GM12878 (cell line): ENCODE data around the gene PABPN1. TPM values are rescaled to one million over a fixed set of nuclear protein-coding genes. Genes with fewer than 3 reads are reported as not detected.

ENCODE experiments used
- ATAC-seq: fragments of 200-7000 bp; cut with Tn5 transposase; 3 replicates; pipeline ENCODE4 v1.9.1; 2020; ENCODE audit warnings: mild to moderate bottlenecking, moderate library complexity
- BruUV-seq: library from RNA; stranded (reverse); fragments of 400-500 nt; replicated peaks from 2 replicates; lab custom pipeline; 2021; lab: Mats Ljungman, UMichigan
- CTCF ChIA-PET: fragments of 300-600 bp; sonication (Branson Sonifier 250); formaldehyde crosslinking; extraction: SDS; loops from one replicate; lab custom pipeline; 2021; ENCODE audit warnings: inconsistent platforms; lab: Yijun Ruan, JAX
- POLR2A ChIA-PET: fragments of 350-600 bp; formaldehyde crosslinking; extraction: SDS; loops from one replicate; lab custom pipeline; 2021; ENCODE audit warnings: inconsistent platforms; lab: Charles Lee
- RAD21 ChIA-PET: fragments of 300-600 bp; sonication (Branson Sonifier 250); formaldehyde crosslinking; loops from one replicate; lab custom pipeline; 2023; ENCODE audit warnings: antibody characterized with exemption; ENCODE audit not compliant: unreplicated experiment; lab: Charles Lee
- SMC1A ChIA-PET: fragments of 300-600 bp; sonication (Branson Sonifier 250); formaldehyde crosslinking; loops from one replicate; lab custom pipeline; 2023; ENCODE audit not compliant: unreplicated experiment, uncharacterized antibody; lab: Charles Lee
- DNase-seq: peaks from one replicate; pipeline ENCODE4 v3.0.0-alpha.2; 2011; ENCODE audit warnings: low read depth, low spot score
- FAIRE-seq: peaks from 3 replicates; lab custom pipeline; 2011; peaks lifted over from hg19 to GRCh38; lab: Jason Lieb, UNC
- H2AFZ ChIP-seq: 2 replicates; pipeline ENCODE4 v1.6.0; 2011; ENCODE audit warnings: low read depth, low read length, control low read depth; ENCODE audit not compliant: control insufficient read depth
- H3K27ac ChIP-seq: 2 replicates; pipeline ENCODE4 v1.5.1; 2011; ENCODE audit warnings: control low read depth; ENCODE audit not compliant: control insufficient read depth, insufficient read depth
- H3K27me3 ChIP-seq, 2 experiments: replicated peaks in 1 of 2; 2 replicates each; pipeline versions ENCODE4 v1.6.0 to v1.6.1; 2011; ENCODE audit warnings: low read length in 1 of 2; ENCODE audit not compliant: control insufficient read depth in 2 of 2, insufficient read depth in 2 of 2
- H3K36me3 ChIP-seq, 2 experiments: 2 replicates each; pipeline ENCODE4 v1.5.1; 2011; ENCODE audit warnings: low read length in 1 of 2; ENCODE audit not compliant: control insufficient read depth in 2 of 2, insufficient read depth in 2 of 2
- H3K4me1 ChIP-seq: 2 replicates; pipeline ENCODE4 v1.6.1; 2011; ENCODE audit warnings: mild to moderate bottlenecking, low read length, moderate library complexity, mixed read lengths; ENCODE audit not compliant: control insufficient read depth, insufficient read depth
- H3K4me2 ChIP-seq: 2 replicates; pipeline ENCODE4 v1.6.0; 2011; ENCODE audit warnings: control low read depth; ENCODE audit not compliant: control insufficient read depth, insufficient read depth
- H3K4me3 ChIP-seq: fragments of 200-600 bp; sonication (generic); 2 replicates; pipeline ENCODE4 v1.5.1; 2016
- H3K79me2 ChIP-seq: 2 replicates; pipeline ENCODE4 v1.6.0; 2011; ENCODE audit warnings: low read length; ENCODE audit not compliant: control insufficient read depth, insufficient read depth
- H3K9ac ChIP-seq: 2 replicates; pipeline ENCODE4 v1.8.0; 2011; ENCODE audit warnings: low read length, control low read depth, mixed read lengths; ENCODE audit not compliant: control insufficient read depth, insufficient read depth
- H3K9me3 ChIP-seq: replicated peaks from 3 replicates; pipeline ENCODE4 v1.5.1; 2011; ENCODE audit warnings: mild to moderate bottlenecking, low read length; ENCODE audit not compliant: control insufficient read depth, insufficient read depth
- H4K20me1 ChIP-seq: 2 replicates; pipeline ENCODE4 v1.6.0; 2011; ENCODE audit not compliant: control insufficient read depth, insufficient read depth
- KDM1A ChIP-seq: fragments of 200-600 bp; sonication (generic); IDR thresholded peaks from 2 replicates; pipeline ENCODE4 v1.6.1; 2016; ENCODE audit warnings: borderline replicate concordance
- MYB ChIP-seq: fragments of 150-350 bp; IDR thresholded peaks from 2 replicates; pipeline ENCODE4 v1.6.1; 2014; ENCODE audit warnings: mild to moderate bottlenecking, low read depth, low read length, borderline replicate concordance
- MYC ChIP-seq: IDR thresholded peaks from 2 replicates; pipeline ENCODE4 v1.6.1; 2011; ENCODE audit warnings: mild to moderate bottlenecking, low read length, moderate library complexity, inconsistent platforms; ENCODE audit not compliant: insufficient read depth, insufficient replicate concordance, insufficient read length, severe bottlenecking
- NFXL1 ChIP-seq: fragments of 450-650 bp; IDR thresholded peaks from 2 replicates; pipeline ENCODE4 v1.6.1; 2017; ENCODE audit warnings: antibody characterized with exemption, mild to moderate bottlenecking, borderline replicate concordance
- NFYA ChIP-seq: IDR thresholded peaks from 2 replicates; pipeline ENCODE4 v1.6.1; 2011; ENCODE audit warnings: low read depth, mild to moderate bottlenecking, low read length, improper control_type of control experiment, borderline replicate concordance
- SMARCA5 ChIP-seq: fragments of 450-650 bp; IDR thresholded peaks from 2 replicates; pipeline ENCODE4 v1.6.1; 2017; ENCODE audit warnings: mild to moderate bottlenecking
- STAT3 ChIP-seq: IDR thresholded peaks from 2 replicates; pipeline ENCODE4 v1.6.1; 2011; ENCODE audit warnings: low read depth, low read length, improper control_type of control experiment
- TARDBP ChIP-seq: IDR thresholded peaks from 2 replicates; pipeline ENCODE4 v1.6.1; 2016; ENCODE audit warnings: borderline replicate concordance
- ZNF207 ChIP-seq: fragments of 450-650 bp; IDR thresholded peaks from 2 replicates; pipeline ENCODE4 v1.6.1; 2014; ENCODE audit warnings: antibody characterized with exemption, mild to moderate bottlenecking, borderline replicate concordance
- ZSCAN29 ChIP-seq: fragments of 450-650 bp; IDR thresholded peaks from 2 replicates; pipeline ENCODE4 v1.6.1; 2017; ENCODE audit warnings: mild to moderate bottlenecking, moderate library complexity
- ZZZ3 ChIP-seq: IDR thresholded peaks from 2 replicates; pipeline ENCODE4 v1.6.1; 2011; ENCODE audit warnings: low read depth; ENCODE audit not compliant: control insufficient read depth, insufficient read length
- WGBS: methylation state at CpG from one replicate; pipeline ENCODE4 v1.1.6; 2016; ENCODE audit warnings: low lambda C conversion rate; ENCODE audit not compliant: insufficient replicate concordance, insufficient coverage; ENCODE audit errors: missing lambda C conversion rate; 5-methylcytosine and 5-hydroxymethylcytosine counted together
- in situ Hi-C: fragments of 300-500 bp; cut with MboI; formaldehyde crosslinking; loops from 9 replicates; pipeline ENCODE4 v1.14.3; 2018; ENCODE audit warnings: mixed read lengths
- intact Hi-C: fragments of 100-400 bp; cut with micrococcal nuclease; formaldehyde crosslinking; loops from one replicate; pipeline ENCODE4 v1.14.2; 2022; ENCODE audit not compliant: unreplicated experiment
- polyA plus RNA-seq, 11 experiments: library from polyadenylated mRNA; depleted of rRNA in 4 of 11; unstranded in 6 of 11; stranded (reverse) in 5 of 11; fragments of >200 nt; fragmentation: Nextera tagmentation in 4 of 11; fragmentation: Illumina TruSeq in 1 of 11; extraction: Ambion mirVana in 4 of 11; extraction: Trizol in 1 of 11; gene quantifications; 1 replicate in 1 of 11; 2 replicates in 10 of 11; pipeline versions ENCODE4 v1.2.1 to v1.2.3, GENCODE V29; 2011 to 2016; ENCODE audit warnings: inconsistent platforms in 2 of 11, missing spikeins in 2 of 11, low read depth in 1 of 11
- total RNA-seq, 4 experiments: library from RNA; depleted of rRNA in 3 of 4; stranded (reverse); fragments of >200 nt in 3 of 4; fragmentation: Illumina TruSeq in 1 of 4; extraction: Trizol in 1 of 4; gene quantifications; 2 replicates each; pipeline versions ENCODE4 v1.2.1 to v1.2.3, GENCODE V29; 2013 to 2021
- TF ChIP-seq, protein P1 (sequence below): fragments of 450-650 bp; conservative IDR thresholded peaks from 2 replicates; pipeline ENCODE4 v1.6.1; 2017; ENCODE audit warnings: mild to moderate bottlenecking, moderate library complexity
- TF ChIP-seq, protein P2 (sequence below): fragments of 150-350 bp; IDR thresholded peaks from 2 replicates; pipeline ENCODE4 v1.6.1; 2014; ENCODE audit warnings: mild to moderate bottlenecking, low read depth, low read length
- TF ChIP-seq, protein P3 (sequence below): IDR thresholded peaks from 2 replicates; pipeline ENCODE4 v1.6.1; 2011; ENCODE audit warnings: borderline replicate concordance, low read depth, mild to moderate bottlenecking, moderate library complexity, mixed read lengths, low read length; ENCODE audit not compliant: insufficient read depth; ENCODE audit errors: extremely low read length

The PABPN1 gene
- total and polyA plus RNA-seq, 10 of the 15 experiments (the other 5 are each of a cell fraction or from before 2014, with no cell fraction given), result 31.3 to 248 (median 103) TPM

DNA sequence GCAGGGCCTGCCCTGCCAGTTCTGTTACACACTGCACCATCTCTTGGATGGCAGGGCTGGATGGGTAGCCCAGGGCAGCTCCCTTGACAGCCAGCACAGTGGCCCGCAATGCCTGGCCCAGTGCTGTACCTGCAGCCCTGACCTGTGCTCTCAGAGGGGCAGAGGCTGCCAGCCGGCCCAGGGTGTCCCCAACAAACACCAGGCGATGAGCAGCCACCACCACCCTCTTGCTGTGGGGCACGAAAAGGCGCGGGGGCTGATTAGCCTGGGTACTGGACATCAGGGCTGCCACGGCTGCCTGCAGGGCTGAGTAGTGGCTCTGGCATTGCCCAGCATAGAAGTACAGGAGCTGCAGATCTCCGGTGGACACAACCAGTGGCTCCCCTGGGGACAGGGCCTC lies 36.0 kb downstream of the PABPN1 start:
- CTCF ChIA-PET, result interaction anchor here (0.7 kb wide), 1 partner anchor 422 kb away, joined by 3 read pairs; no protein-coding TSS in a partner anchor
- DNase-seq (no peak), FAIRE-seq (no peak), ATAC-seq (no peak)
- H3K79me2 ChIP-seq, result no peaks in the 10 kb centered on the region
- intact Hi-C loops, result no loop called here
- H3K9me3 ChIP-seq, result no peaks in the 10 kb centered on the region
- BruUV-seq, result no TSS peak
- H3K4me2 ChIP-seq, result no peak overlapping the region
- POLR2A ChIA-PET, result no interaction called here
- no peak for TF ChIP-seq MYC
- no peak for TF ChIP-seq TARDBP
- no peak for TF ChIP-seq ZNF207
- TF ChIP-seq, protein P1, sequence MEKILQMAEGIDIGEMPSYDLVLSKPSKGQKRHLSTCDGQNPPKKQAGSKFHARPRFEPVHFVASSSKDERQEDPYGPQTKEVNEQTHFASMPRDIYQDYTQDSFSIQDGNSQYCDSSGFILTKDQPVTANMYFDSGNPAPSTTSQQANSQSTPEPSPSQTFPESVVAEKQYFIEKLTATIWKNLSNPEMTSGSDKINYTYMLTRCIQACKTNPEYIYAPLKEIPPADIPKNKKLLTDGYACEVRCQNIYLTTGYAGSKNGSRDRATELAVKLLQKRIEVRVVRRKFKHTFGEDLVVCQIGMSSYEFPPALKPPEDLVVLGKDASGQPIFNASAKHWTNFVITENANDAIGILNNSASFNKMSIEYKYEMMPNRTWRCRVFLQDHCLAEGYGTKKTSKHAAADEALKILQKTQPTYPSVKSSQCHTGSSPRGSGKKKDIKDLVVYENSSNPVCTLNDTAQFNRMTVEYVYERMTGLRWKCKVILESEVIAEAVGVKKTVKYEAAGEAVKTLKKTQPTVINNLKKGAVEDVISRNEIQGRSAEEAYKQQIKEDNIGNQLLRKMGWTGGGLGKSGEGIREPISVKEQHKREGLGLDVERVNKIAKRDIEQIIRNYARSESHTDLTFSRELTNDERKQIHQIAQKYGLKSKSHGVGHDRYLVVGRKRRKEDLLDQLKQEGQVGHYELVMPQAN, result no peak
- TF ChIP-seq NFXL1, result no peak
- no peak for TF ChIP-seq ZSCAN29
- no peak for TF ChIP-seq NFYA
- no peak for TF ChIP-seq STAT3
- TF ChIP-seq MYB, result no peak
- TF ChIP-seq, protein P2, sequence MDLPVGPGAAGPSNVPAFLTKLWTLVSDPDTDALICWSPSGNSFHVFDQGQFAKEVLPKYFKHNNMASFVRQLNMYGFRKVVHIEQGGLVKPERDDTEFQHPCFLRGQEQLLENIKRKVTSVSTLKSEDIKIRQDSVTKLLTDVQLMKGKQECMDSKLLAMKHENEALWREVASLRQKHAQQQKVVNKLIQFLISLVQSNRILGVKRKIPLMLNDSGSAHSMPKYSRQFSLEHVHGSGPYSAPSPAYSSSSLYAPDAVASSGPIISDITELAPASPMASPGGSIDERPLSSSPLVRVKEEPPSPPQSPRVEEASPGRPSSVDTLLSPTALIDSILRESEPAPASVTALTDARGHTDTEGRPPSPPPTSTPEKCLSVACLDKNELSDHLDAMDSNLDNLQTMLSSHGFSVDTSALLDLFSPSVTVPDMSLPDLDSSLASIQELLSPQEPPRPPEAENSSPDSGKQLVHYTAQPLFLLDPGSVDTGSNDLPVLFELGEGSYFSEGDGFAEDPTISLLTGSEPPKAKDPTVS, result no peak
- no peak for TF ChIP-seq SMARCA5
- TF ChIP-seq ZZZ3, result no peak
- TF ChIP-seq, protein P3, sequence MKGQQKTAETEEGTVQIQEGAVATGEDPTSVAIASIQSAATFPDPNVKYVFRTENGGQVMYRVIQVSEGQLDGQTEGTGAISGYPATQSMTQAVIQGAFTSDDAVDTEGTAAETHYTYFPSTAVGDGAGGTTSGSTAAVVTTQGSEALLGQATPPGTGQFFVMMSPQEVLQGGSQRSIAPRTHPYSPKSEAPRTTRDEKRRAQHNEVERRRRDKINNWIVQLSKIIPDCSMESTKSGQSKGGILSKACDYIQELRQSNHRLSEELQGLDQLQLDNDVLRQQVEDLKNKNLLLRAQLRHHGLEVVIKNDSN, result no peak
- TF ChIP-seq KDM1A, result no peak
- no peak overlapping the region for H2AFZ ChIP-seq
- in situ Hi-C loops, result no loop called here
- H3K4me3 ChIP-seq, result no peak overlapping the region
- H3K4me1 ChIP-seq, result no peaks in the 10 kb centered on the region
- RAD21 ChIA-PET, result no interaction called here
- SMC1A ChIA-PET, result no interaction called here
- 27% methylated on average over 8 of the region's 8 CpGs for WGBS
- no peak overlapping the region for H3K27ac ChIP-seq
- no peaks in the 10 kb centered on the region for H3K36me3 ChIP-seq
- H3K27me3 ChIP-seq, result peaks cover 3 to 5% of the 10 kb centered on the region in 2 experiments; a peak in 3 of 4 replicates
- no peak overlapping the region for H3K9ac ChIP-seq
- no peaks in the 10 kb centered on the region for H4K20me1 ChIP-seq
